AG04450 (cell line): ENCODE results near the gene TCOF1. TPM values are rescaled to one million over a fixed set of nuclear protein-coding genes. Genes with fewer than 3 reads are reported as not detected.

ENCODE experiments used
- CTCF ChIA-PET: fragments of 300-600, 350-600 bp; formaldehyde crosslinking; extraction: SDS; loops from one replicate; lab custom pipeline; 2022; ENCODE audit warnings: antibody characterized with exemption, inconsistent platforms; lab: Charles Lee
- POLR2A ChIA-PET: fragments of 350-600 bp; formaldehyde crosslinking; extraction: SDS; loops from one replicate; lab custom pipeline; 2021; ENCODE audit warnings: antibody characterized with exemption, inconsistent platforms; lab: Yijun Ruan, JAX
- DNase-seq: peaks from one replicate; pipeline ENCODE4 v3.0.0-alpha.2; 2011; ENCODE audit warnings: low read depth, low spot score
- H3K27ac ChIP-seq: one replicate; pipeline ENCODE4 v1.5.1; 2012; ENCODE audit warnings: low read depth, low read length, control low read depth
- H3K27me3 ChIP-seq: one replicate; pipeline ENCODE4 v1.6.0; 2012; ENCODE audit warnings: low read length; ENCODE audit not compliant: control insufficient read depth, insufficient read depth
- H3K4me3 ChIP-seq: 2 replicates; pipeline ENCODE4 v1.5.1; 2011; ENCODE audit warnings: mild to moderate bottlenecking, low read depth, low read length, control low read depth
- H3K9me3 ChIP-seq: 2 replicates; pipeline ENCODE4 v1.5.1; 2012; ENCODE audit warnings: low read length; ENCODE audit not compliant: control insufficient read depth, insufficient read depth
- polyA plus RNA-seq: library from polyadenylated mRNA; depleted of rRNA; stranded (reverse); fragments of >200 nt; gene quantifications from 2 replicates; pipeline ENCODE4 v1.2.3, GENCODE V29; 2011
- TF ChIP-seq, protein P1 (sequence below): IDR thresholded peaks from 2 replicates; pipeline ENCODE4 v1.5.1; 2011; ENCODE audit warnings: low read depth, low read length, control low read depth, inconsistent platforms

TCOF1 gene
- polyA plus RNA-seq, 1 experiment: 6.5 TPM

DNA sequence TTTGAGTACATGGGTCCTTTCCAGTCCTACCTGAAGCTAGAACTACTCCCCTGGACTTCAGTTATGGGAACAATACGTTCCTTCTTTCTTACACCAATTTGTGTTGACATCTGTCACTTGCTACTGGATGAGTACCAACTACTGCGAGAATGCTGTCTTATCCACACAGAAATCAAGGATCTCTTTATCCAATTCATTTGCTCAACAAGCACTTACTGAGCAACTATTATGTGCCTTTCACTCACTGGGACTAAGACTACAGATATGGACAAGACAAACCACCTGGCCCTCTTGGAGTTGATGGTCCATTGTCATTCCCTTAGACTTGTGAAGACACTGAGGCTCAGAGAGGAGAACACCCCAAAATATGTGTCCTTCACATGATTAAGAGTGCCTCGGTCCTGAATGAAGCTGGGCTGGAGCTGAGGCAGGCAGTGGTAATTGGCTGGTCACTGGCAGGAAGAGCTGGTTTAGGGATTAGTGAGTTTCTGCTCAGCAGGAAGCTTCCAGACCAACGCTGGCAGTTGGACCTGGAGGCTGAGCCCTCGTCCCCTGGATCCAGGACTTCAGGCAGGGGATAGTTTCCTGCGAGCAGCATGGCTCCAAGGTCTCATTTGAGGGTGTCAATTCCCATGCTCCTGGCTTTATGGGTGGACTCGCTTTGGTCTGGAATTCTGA is 46.3 kb upstream of the TCOF1 start:
- Histone ChIP-seq H3K27ac (no peak overlapping the region), H3K9me3 (no peaks in the 10 kb centered on the region), H3K4me3 (no peak overlapping the region), H3K27me3 (no peaks in the 10 kb centered on the region)
- no peak for DNase-seq
- TF ChIP-seq, protein P1, sequence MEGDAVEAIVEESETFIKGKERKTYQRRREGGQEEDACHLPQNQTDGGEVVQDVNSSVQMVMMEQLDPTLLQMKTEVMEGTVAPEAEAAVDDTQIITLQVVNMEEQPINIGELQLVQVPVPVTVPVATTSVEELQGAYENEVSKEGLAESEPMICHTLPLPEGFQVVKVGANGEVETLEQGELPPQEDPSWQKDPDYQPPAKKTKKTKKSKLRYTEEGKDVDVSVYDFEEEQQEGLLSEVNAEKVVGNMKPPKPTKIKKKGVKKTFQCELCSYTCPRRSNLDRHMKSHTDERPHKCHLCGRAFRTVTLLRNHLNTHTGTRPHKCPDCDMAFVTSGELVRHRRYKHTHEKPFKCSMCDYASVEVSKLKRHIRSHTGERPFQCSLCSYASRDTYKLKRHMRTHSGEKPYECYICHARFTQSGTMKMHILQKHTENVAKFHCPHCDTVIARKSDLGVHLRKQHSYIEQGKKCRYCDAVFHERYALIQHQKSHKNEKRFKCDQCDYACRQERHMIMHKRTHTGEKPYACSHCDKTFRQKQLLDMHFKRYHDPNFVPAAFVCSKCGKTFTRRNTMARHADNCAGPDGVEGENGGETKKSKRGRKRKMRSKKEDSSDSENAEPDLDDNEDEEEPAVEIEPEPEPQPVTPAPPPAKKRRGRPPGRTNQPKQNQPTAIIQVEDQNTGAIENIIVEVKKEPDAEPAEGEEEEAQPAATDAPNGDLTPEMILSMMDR: no peak
- ChIA-PET CTCF (interaction anchor here (0.6 kb wide), 1 partner anchor 77 kb away, joined by 4 read pairs; no protein-coding TSS in a partner anchor), POLR2A (no interaction called here)

- TF ChIP-seq, protein P1: no peak
- Histone ChIP-seq H3K4me3 (no peak overlapping the region), H3K27me3 (no peaks in the 10 kb centered on the region), H3K27ac (no peak overlapping the region), H3K9me3 (no peaks in the 10 kb centered on the region)
- ChIA-PET CTCF (interaction anchor here (1.4 kb wide), 1 partner anchor 10 kb away, joined by 4 read pairs; the partner anchor contains the start of gene ARSI), POLR2A (interaction anchor here (0.6 to 1.1 kb wide), 2 partner anchors 9 to 65 kb away, joined by 3 to 4 read pairs; no protein-coding TSS in a partner anchor)
- no peak for DNase-seq
Measured at GRCh38 chr5:150312518-150312917, 45.0 kb upstream of the TCOF1 start.

DNA sequence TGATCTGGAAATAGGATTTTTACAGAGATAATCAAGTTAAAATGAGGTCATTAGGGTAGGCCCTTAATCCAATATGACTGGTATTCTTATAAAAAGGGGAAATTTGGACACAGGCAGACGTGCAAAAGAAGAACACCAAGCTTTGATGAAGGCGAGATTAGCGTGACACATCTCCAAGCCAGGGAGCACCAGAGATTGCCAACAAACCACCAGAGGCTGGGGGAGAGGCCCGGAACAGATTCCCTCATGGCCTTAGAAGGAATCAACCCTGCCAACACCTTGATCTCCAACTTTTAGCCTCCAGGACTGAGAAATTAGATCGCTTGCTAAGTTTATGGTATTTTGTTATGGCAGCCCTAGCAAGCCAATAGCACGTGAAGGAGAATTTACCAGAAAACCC is 44.0 kb upstream of the TCOF1 start:
- ChIA-PET CTCF (no interaction called here), POLR2A (no interaction called here)
- Histone ChIP-seq H3K4me3 (no peak overlapping the region), H3K9me3 (no peaks in the 10 kb centered on the region), H3K27ac (no peak overlapping the region), H3K27me3 (no peaks in the 10 kb centered on the region)
- no peak for DNase-seq
- TF ChIP-seq, protein P1: no peak

DNA sequence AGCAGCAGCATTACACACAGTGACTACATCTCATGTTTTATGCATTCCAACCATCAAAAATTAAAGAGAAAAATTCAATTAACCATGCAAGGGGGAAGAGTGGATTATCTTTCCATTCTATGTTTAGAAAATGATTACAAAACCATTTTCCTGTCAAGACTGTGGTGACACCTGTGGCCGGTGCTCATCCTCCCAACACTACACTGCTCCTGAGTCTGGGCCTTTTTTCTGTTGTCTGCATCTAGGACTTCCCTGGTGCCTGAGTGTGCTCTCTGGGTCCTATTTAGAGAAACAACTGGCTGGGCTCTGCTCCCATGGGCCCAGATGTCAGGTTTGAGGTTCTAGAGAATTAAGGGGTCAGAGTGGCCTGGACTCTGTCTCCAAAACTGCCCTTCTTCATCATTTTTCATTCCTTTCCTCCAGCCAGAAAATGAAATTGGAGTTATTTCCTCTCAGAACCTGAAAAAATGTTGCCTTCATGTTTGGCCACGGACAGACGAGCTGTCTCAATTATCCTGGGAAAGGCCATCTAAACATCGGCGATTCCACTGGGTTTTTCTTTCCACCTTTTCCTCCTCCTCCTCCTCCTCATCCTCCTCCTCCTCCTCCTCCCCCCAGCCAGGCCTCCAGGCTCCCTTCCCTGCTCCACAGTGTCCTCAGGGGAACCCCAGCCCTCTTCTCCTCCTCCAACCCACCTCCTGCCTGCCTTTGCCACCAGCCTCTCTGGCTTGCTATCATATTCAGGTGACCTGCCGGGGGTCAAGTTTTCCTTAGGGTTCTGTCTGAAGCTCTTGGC is 43.4 kb upstream of the TCOF1 start:
- POLR2A ChIA-PET: no interaction called here
- Histone ChIP-seq H3K27ac (no peak overlapping the region), H3K9me3 (no peaks in the 10 kb centered on the region), H3K4me3 (no peak overlapping the region), H3K27me3 (no peaks in the 10 kb centered on the region)
- no peak for DNase-seq
- CTCF ChIA-PET: interaction anchor here (0.8 kb wide), 1 partner anchor 136 kb away, joined by 6 read pairs; no protein-coding TSS in a partner anchor
- TF ChIP-seq, protein P1: no peak

DNA sequence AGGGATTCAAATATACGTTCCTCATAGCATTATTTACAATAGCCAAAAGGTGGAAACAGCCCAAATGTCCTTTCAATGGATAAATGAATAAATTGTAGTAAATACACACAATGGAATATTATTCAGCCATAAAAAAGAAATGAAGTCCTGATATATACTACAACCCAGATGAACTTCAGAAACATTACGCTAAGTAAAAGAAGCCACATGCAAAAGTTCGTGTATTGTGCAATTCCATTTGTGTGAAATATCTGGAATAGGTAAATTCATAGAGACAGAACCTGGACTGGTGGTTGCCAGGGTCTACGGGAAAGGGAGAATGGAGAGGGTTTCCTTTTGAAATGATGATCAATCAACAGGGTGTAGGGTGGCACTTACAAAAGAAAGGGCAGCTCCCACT is 42.3 kb upstream of the TCOF1 start:
- no peak for DNase-seq
- H3K4me3 ChIP-seq: no peak overlapping the region
- TF ChIP-seq, protein P1: no peak
- H3K27me3 ChIP-seq: no peaks in the 10 kb centered on the region
- CTCF ChIA-PET: no interaction called here
- H3K27ac ChIP-seq: no peak overlapping the region
- POLR2A ChIA-PET: no interaction called here
- no peaks in the 10 kb centered on the region for H3K9me3 ChIP-seq
